GM12892 (cell line): Measurements from ENCODE around the gene CFAP206.

ENCODE experiments used
- POLR2A ChIP-seq: IDR thresholded peaks from 2 replicates; pipeline ENCODE4 v1.6.1; 2011; ENCODE audit warnings: low read depth, low read length, control low read depth
- TAF1 ChIP-seq: IDR thresholded peaks from 2 replicates; pipeline ENCODE4 v1.6.1; 2011; ENCODE audit warnings: low read depth, mild to moderate bottlenecking, control low read depth, low read length, borderline replicate concordance

- TF ChIP-seq TAF1: no peak
- TF ChIP-seq POLR2A: no peak
These were observed 76.2 kb downstream of the CFAP206 start for GRCh38 chr6:87483929-87484328.
